Measurements from ENCODE around the gene PAPOLA.
A peak's percentile ranks its signal among the peaks of the same experiment; 100 is the strongest.

Gene PAPOLA

DNA sequence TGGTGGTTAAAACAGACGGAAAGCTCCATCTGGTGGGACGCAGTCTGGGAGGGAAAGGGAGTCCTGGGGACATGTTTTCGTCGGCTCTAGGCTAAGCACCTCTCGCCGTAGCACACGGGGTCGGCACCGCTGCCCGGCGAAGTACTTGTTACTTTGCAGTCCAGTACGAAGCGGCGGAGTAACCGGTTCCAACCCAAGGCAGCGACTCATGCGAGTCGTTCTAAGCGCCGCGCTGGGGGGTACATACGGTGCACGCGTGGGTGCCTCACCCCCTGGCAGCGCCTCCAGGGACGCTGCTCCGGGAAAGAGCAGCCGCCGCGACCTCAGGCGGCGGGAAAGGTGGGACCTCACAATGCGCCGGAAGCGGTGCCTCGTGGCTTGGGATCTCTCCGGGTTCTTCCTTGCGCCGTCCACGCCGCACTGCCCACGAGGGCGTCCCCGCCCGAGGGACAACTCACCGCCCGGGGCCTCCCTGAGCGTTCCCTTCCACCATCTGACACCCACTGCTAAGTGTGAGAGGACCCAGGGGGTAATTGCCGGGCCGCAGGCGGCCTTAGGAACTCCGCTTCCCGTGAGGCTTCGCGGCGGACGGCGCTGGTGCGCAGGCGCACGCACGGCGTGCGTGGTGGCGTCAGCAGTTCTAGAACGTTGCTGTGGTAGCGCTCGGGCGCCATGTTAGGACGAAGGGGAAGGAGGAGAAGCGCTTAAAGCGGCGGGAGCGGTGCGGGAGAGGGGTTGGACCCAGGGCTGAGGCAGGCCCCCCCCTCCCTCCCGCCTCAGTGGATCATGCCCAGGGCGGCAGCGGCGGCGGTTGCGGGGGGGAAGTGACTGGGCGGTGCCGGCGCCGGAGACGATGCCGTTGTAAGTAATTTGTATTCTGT lies at the start of gene PAPOLA:
PAPOLA (plus strand) TSS at position 643 of the 881 bp plus-strand sequence; CDS start at position 854, 211 bp downstream.
- TF ChIP-seq CTCF (IDR thresholded peaks at IDR 0.05; ENCODE audit: insufficient read depth, low read depth, low read length, missing control alignments) = peak; percentile 13
- peak; percentile 97 for DNase-seq (ENCODE audit: low read depth)
- H3K4me3 ChIP-seq (ENCODE audit: low read length) = peak within 1 kb of the TSS; percentile 96

DNA sequence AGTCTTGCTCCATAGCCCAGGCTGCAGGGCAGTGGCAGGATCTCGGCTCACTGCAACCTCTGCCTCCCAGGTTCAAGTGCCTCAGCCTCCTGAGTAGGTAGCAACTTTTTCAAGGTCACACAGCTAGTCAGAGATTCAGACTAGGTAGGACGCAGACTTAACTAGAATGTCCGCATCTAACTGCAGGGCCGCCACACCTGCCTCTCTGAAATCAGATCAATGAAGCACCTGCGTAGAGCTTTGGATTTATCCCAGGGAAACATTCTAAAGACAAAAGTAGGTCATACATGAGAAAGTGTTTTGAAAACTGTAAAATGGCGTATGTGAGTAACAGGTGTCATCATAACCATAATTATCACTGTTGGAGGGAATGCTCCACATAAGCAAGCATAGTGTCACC lies 49.5 kb upstream of the PAPOLA start:
- H3K4me3 ChIP-seq (ENCODE audit: low read length) = no peak overlapping the region
- DNase-seq (ENCODE audit: low read depth) = no peak
- TF ChIP-seq CTCF (IDR thresholded peaks at IDR 0.05; ENCODE audit: insufficient read depth, low read depth, low read length, missing control alignments) = no peak

DNA sequence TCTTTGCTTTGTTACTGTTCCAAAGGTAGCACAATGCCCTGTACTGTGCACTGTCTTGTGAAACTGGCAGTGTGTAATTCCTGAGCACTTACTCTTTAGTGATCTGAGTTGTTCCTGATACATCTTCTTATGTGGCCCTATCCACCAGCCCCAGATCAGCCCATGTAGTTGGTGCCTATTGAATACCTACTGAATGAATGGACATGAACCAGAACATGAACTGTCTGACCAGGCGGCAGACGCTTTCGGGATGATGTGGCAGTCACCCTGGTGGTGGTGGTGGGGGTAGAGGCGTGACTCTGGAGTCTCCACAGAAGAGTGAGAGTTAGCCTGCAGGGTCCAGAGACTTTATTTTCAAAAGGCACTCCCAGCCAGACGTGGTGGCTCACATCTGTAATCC lies 46.6 kb upstream of the PAPOLA start:
- TF ChIP-seq CTCF (IDR thresholded peaks at IDR 0.05; ENCODE audit: insufficient read depth, low read depth, low read length, missing control alignments) = no peak
- H3K4me3 ChIP-seq (ENCODE audit: low read length) = no peak overlapping the region
- DNase-seq (ENCODE audit: low read depth) = no peak

DNA sequence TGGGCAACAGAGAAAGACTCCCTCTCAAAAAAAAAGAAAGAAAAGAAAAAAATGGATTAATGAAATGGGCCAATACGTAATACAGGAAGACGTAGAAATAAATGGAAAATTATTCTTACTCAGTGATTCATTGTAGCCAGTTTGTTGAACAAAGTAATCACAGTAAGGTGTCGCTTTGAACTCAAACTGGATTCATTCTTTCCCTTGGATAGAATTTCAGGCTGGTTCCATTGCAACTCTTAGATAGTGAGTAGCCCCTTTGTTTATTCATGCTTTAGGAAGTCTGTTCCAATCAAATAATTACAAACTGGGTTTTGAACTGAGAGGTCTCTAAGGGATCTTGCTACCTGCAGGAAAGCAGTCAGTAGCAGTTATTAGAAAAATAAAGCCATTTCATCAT lies 42.3 kb upstream of the PAPOLA start:
- TF ChIP-seq CTCF (IDR thresholded peaks at IDR 0.05; ENCODE audit: insufficient read depth, low read depth, low read length, missing control alignments) = no peak
- DNase-seq (ENCODE audit: low read depth) = no peak
- no peak overlapping the region for H3K4me3 ChIP-seq (ENCODE audit: low read length)

- DNase-seq (ENCODE audit: low read depth) = no peak
Measured at GRCh38 chr14:96461950-96462798, 40.0 kb upstream of the PAPOLA start.

GRCh38 chr14:96464136-96464535 lies 38.0 kb upstream of the PAPOLA start:
- TF ChIP-seq CTCF (IDR thresholded peaks at IDR 0.05; ENCODE audit: insufficient read depth, low read depth, low read length, missing control alignments) = no peak
- no peak overlapping the region for H3K4me3 ChIP-seq (ENCODE audit: low read length)

More at GRCh38 chr14:96461950-96462798, 40.0 kb upstream of the PAPOLA start:
- no peak overlapping the region for H3K4me3 ChIP-seq (ENCODE audit: low read length)
- TF ChIP-seq CTCF (IDR thresholded peaks at IDR 0.05; ENCODE audit: insufficient read depth, low read depth, low read length, missing control alignments) = no peak

More at GRCh38 chr14:96464136-96464535, 38.0 kb upstream of the PAPOLA start:
- no peak for DNase-seq (ENCODE audit: low read depth)
